ENCODE results near the gene ATP4B. TPM values are rescaled to one million over a fixed set of nuclear protein-coding genes. Genes with fewer than 3 reads are reported as not detected.

Gene ATP4B
- total and polyA plus RNA-seq, 2 donors (not counting 3 experiments of a cell fraction or from before 2014, with no cell fraction given), result 0.06 TPM; not detected in 1

DNA sequence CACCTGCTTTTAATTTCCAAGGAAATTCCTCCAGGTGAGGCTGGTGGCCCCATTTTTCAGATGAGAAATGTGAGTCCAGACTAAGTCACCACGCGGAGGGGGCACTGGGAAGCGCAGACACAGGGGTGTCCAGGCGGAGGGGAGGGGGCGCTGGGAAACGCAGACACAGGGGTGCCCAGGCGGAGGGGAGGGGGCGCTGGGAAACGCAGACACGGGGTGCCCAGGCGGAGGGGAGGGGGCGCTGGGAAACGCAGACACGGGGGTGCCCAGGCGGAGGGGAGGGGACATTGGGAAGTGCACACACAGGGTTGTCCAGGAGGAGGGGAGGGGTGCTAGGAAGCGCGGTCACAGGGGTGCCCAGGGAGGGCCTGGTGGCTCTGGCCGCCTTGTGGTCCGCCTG, 12.5 kb upstream of the ATP4B start:
- Histone ChIP-seq H2AFZ (ENCODE audit: low read depth, low read length) (no peak overlapping the region), H3K27ac (ENCODE audit: insufficient read depth, low read depth, low read length) (no peak overlapping the region), H3K4me3 (replicated peaks in 1 of 3; ENCODE audit: insufficient read depth in 1 of 3, low read depth in 1 of 3, low read length in 3 of 3) (no peak overlapping the region), H3K79me2 (ENCODE audit: control insufficient read depth, insufficient read depth, low read length) (no peaks in the 10 kb centered on the region), H3K4me1 (ENCODE audit: control insufficient read depth, extremely low read depth, insufficient read depth, low read length) (no peaks in the 10 kb centered on the region), H3K27me3 (ENCODE audit: control insufficient read depth in 2 of 2, insufficient read depth in 2 of 2, low read length in 2 of 2) (no peaks in the 10 kb centered on the region), H3K4me2 (ENCODE audit: insufficient read depth, low read length) (no peak overlapping the region), H4K20me1 (replicated peaks; ENCODE audit: control insufficient read depth, extremely low read depth, insufficient read depth, low read length) (no peaks in the 10 kb centered on the region), H3K36me3 (ENCODE audit: control insufficient read depth in 2 of 2, extremely low read depth in 1 of 2, insufficient read depth in 2 of 2, low read length in 2 of 2) (no peaks in the 10 kb centered on the region), H3K9me3 (replicated peaks; ENCODE audit: control insufficient read depth, insufficient read depth, low read length) (no peaks in the 10 kb centered on the region), H3K9me1 (replicated peaks; ENCODE audit: control insufficient read depth, extremely low read depth, insufficient read depth, low read length) (no peaks in the 10 kb centered on the region), H3K9ac (replicated peaks; ENCODE audit: extremely low read depth, insufficient read depth, low read length) (no peak overlapping the region)
- intact Hi-C loops (cut with micrococcal nuclease), result no loop called here
- TF ChIP-seq FOS (IDR thresholded peaks at IDR 0.05; ENCODE audit: borderline replicate concordance, insufficient read depth, low read length), result no peak
- TF ChIP-seq JUN (IDR thresholded peaks at IDR 0.05; ENCODE audit: borderline replicate concordance, insufficient read depth, insufficient read length, low read depth), result no peak
- TF ChIP-seq, protein P1, sequence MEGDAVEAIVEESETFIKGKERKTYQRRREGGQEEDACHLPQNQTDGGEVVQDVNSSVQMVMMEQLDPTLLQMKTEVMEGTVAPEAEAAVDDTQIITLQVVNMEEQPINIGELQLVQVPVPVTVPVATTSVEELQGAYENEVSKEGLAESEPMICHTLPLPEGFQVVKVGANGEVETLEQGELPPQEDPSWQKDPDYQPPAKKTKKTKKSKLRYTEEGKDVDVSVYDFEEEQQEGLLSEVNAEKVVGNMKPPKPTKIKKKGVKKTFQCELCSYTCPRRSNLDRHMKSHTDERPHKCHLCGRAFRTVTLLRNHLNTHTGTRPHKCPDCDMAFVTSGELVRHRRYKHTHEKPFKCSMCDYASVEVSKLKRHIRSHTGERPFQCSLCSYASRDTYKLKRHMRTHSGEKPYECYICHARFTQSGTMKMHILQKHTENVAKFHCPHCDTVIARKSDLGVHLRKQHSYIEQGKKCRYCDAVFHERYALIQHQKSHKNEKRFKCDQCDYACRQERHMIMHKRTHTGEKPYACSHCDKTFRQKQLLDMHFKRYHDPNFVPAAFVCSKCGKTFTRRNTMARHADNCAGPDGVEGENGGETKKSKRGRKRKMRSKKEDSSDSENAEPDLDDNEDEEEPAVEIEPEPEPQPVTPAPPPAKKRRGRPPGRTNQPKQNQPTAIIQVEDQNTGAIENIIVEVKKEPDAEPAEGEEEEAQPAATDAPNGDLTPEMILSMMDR (IDR thresholded peaks at IDR 0.05; ENCODE audit: extremely low read depth in 1 of 2, insufficient read depth in 1 of 2, low read depth in 1 of 2, low read length in 2 of 2), result no peak
- TF ChIP-seq EZH2 (IDR thresholded peaks at IDR 0.05; ENCODE audit: borderline replicate concordance, low read depth, low read length, severe bottlenecking), result no peak
- TF ChIP-seq, protein P2, sequence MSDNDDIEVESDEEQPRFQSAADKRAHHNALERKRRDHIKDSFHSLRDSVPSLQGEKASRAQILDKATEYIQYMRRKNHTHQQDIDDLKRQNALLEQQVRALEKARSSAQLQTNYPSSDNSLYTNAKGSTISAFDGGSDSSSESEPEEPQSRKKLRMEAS (IDR thresholded peaks at IDR 0.05; ENCODE audit: insufficient read depth, insufficient read length), result no peak
- TF ChIP-seq POLR2AphosphoS5 (IDR thresholded peaks at IDR 0.05; ENCODE audit: insufficient read depth, low read depth, low read length), result no peak
- no peak for TF ChIP-seq MYC (IDR thresholded peaks at IDR 0.05; ENCODE audit: low read depth, low read length)
- TF ChIP-seq POLR2A (IDR thresholded peaks at IDR 0.05; ENCODE audit: low read depth, low read length), result no peak
- no peak for TF ChIP-seq GATA2 (IDR thresholded peaks at IDR 0.05; ENCODE audit: insufficient read depth, insufficient read length, low read depth, low read length)
- no peak for FAIRE-seq
- no peak for DNase-seq (ENCODE audit: low read depth, low spot score)
- dilution Hi-C loops (cut with MboI; ENCODE audit: extremely low pct_ligation_motif_present, low sequenced_read_pairs), result no loop called here
- CTCF ChIA-PET, result interaction anchor here (0.9 to 2.5 kb wide), 2 partner anchors 54 to 234 kb away, joined by 3 to 8 read pairs; no protein-coding TSS in a partner anchor
- BruUV-seq (replicated peaks), result no TSS peak
- POLR2A ChIA-PET, result no interaction called here

Data from endothelial cell of umbilical vein (primary cell).